NCI-H2029 treated with DMSO at 0.1 percent for 48 hours (cell line): ENCODE data around the gene PLAA.
A peak's percentile ranks its signal among the peaks of the same experiment; 100 is the strongest.
"Not testable (repeated sequence)": the region's sequence is repeated elsewhere in the genome, so short reads cannot be mapped to it uniquely, and the experiment has no call there.

Experiments
- DNase-seq: peaks from one replicate; lab custom pipeline; 2025; lab: John Stamatoyannopoulos, UW

Gene PLAA

GRCh38 chr9:26928902-26929495, 18.0 kb downstream of the PLAA start:
- DNase-seq: no peak

GRCh38 chr9:26925609-26926008, 21.4 kb downstream of the PLAA start:
- no peak for DNase-seq

GRCh38 chr9:26919698-26920097, 27.3 kb downstream of the PLAA start:
- DNase-seq: no peak

GRCh38 chr9:26913138-26913668, 33.8 kb downstream of the PLAA start:
- DNase-seq: no peak

GRCh38 chr9:26904671-26905070, 42.4 kb downstream of the PLAA start:
- no peak for DNase-seq

- no peak for DNase-seq
These were observed 43.0 kb downstream of the PLAA start for GRCh38 chr9:26904070-26904469.

GRCh38 chr9:26893030-26893676, 53.9 kb downstream of the PLAA start:
- DNase-seq: no peak

GRCh38 chr9:26892251-26893029, 54.6 kb downstream of the PLAA start, which contains the start of gene CAAP1:
Gene CAAP1, minus strand, starts transcription at chr9:26892802. Its CDS starts 87 bp downstream, at chr9:26892715.
- DNase-seq: peak; percentile 73

- DNase-seq: no peak
These were observed 55.3 kb downstream of the PLAA start for GRCh38 chr9:26891726-26892125.

GRCh38 chr9:26888271-26888670, 58.8 kb downstream of the PLAA start:
- DNase-seq: no peak

GRCh38 chr9:26882154-26882553, 64.9 kb downstream of the PLAA start:
- DNase-seq: no peak

- no peak for DNase-seq
These were observed 66.8 kb downstream of the PLAA start for GRCh38 chr9:26880262-26880661.

GRCh38 chr9:26875155-26875554, 71.9 kb downstream of the PLAA start:
- DNase-seq: not testable (repeated sequence)

- DNase-seq: no peak
These were observed 76.8 kb downstream of the PLAA start for GRCh38 chr9:26870292-26870691.

GRCh38 chr9:26863074-26863473, 84.0 kb downstream of the PLAA start:
- DNase-seq: no peak

GRCh38 chr9:26856413-26857032, 90.5 kb downstream of the PLAA start:
- peak; percentile 60 for DNase-seq
